Fibroblast of pulmonary artery (primary cell): Measurements from ENCODE around the gene LYRM2.

ENCODE experiments used
- DNase-seq: peaks from one replicate; pipeline ENCODE4 v3.0.0-alpha.2; 2010; ENCODE audit warnings: low read depth
- H3K4me3 ChIP-seq: replicated peaks from 2 replicates; pipeline ENCODE4 v1.5.1; 2011; ENCODE audit warnings: low read depth, mild to moderate bottlenecking, control low read depth, low read length, moderate library complexity
- TF ChIP-seq, protein P1 (sequence below): IDR thresholded peaks from 2 replicates; pipeline ENCODE4 v1.5.1; 2011; ENCODE audit warnings: mild to moderate bottlenecking, control low read depth, low read length, inconsistent platforms; ENCODE audit errors: missing control alignments

Gene LYRM2

DNA sequence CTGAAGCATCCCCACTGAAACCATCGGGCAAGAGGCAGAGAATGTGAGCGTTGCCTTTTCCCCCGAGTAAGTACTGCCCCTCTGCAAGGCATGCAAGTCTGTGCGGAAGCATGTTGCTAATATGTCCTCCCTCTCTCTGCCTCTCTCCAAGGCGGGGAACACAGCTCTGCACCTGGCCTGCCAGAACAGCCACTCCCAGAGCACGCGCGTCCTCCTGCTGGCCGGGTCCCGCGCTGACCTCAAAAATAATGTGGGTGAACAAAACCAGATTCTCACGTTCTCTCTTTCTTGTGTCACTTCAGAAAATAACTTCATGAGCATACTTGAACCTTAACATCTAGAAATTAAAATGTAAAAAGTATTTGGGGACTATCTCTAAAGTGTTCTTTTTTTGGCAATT lies 26.4 kb downstream of the LYRM2 start:
- TF ChIP-seq, protein P1, sequence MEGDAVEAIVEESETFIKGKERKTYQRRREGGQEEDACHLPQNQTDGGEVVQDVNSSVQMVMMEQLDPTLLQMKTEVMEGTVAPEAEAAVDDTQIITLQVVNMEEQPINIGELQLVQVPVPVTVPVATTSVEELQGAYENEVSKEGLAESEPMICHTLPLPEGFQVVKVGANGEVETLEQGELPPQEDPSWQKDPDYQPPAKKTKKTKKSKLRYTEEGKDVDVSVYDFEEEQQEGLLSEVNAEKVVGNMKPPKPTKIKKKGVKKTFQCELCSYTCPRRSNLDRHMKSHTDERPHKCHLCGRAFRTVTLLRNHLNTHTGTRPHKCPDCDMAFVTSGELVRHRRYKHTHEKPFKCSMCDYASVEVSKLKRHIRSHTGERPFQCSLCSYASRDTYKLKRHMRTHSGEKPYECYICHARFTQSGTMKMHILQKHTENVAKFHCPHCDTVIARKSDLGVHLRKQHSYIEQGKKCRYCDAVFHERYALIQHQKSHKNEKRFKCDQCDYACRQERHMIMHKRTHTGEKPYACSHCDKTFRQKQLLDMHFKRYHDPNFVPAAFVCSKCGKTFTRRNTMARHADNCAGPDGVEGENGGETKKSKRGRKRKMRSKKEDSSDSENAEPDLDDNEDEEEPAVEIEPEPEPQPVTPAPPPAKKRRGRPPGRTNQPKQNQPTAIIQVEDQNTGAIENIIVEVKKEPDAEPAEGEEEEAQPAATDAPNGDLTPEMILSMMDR = no peak
- no peak overlapping the region for H3K4me3 ChIP-seq
- DNase-seq = no peak

DNA sequence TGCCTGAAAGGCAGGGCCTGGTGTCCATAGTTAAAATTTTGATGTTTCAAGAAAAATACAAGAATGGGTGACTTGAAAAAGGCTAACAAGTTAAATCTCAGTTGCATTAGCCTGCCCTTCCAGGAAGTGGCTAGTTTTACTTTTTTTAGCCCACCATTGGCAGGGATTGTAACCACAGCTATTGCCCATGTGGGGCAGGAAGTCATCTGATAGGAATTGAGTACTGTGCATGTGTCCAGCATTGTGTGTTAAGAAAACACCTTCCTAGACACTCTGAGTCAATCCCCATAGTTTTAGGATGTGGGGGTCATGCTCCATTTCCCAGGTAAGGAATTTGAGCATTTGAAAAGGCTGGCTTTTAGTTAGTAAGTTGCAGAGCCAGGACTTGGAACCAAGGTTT lies 26.9 kb downstream of the LYRM2 start:
- TF ChIP-seq, protein P1 = no peak
- no peak overlapping the region for H3K4me3 ChIP-seq
- peak; percentile 3 for DNase-seq

- TF ChIP-seq, protein P1 = peak; percentile 91
- DNase-seq = peak; percentile 58
Measured at GRCh38 chr6:89610149-89610642, 28.4 kb downstream of the LYRM2 start.

GRCh38 chr6:89605861-89606260 lies 32.7 kb downstream of the LYRM2 start:
- TF ChIP-seq, protein P1 = no peak
- DNase-seq = no peak
- no peak overlapping the region for H3K4me3 ChIP-seq

More at GRCh38 chr6:89610149-89610642, 28.4 kb downstream of the LYRM2 start:
- no peak overlapping the region for H3K4me3 ChIP-seq

GRCh38 chr6:89604653-89605052 lies 33.9 kb downstream of the LYRM2 start:
- DNase-seq = no peak
- TF ChIP-seq, protein P1 = no peak
- H3K4me3 ChIP-seq = no peak overlapping the region

- TF ChIP-seq, protein P1 = no peak
- H3K4me3 ChIP-seq = no peak overlapping the region
- no peak for DNase-seq
Measured at GRCh38 chr6:89602166-89602565, 36.4 kb downstream of the LYRM2 start.

- TF ChIP-seq, protein P1 = no peak
- DNase-seq = no peak
- H3K4me3 ChIP-seq = no peak overlapping the region
Measured at GRCh38 chr6:89599727-89600126, 38.8 kb downstream of the LYRM2 start.
